CD14-positive monocyte (primary cell): ENCODE measurements around the gene KRTAP4-8. TPM values are rescaled to one million over a fixed set of nuclear protein-coding genes. Genes with fewer than 3 reads are reported as not detected.
A peak's percentile ranks its signal among the peaks of the same experiment; 100 is the strongest.
"Not testable (repeated sequence)": the region's sequence is repeated elsewhere in the genome, so short reads cannot be mapped to it uniquely, and the experiment has no call there.

Experiments used
- DNase-seq, 3 donors: peaks; one replicate each; pipeline ENCODE4 v3.0.0-alpha.2; 2011 to 2022
- H2AFZ ChIP-seq: 2 replicates; pipeline ENCODE4 v1.6.0; 2012; ENCODE audit warnings: mild to moderate bottlenecking, low read depth, low read length, inconsistent platforms; ENCODE audit not compliant: insufficient read depth, poor library complexity, severe bottlenecking
- H3K27ac ChIP-seq, 2 donors: 1 replicate in 1 of 2; 2 replicates in 1 of 2; pipeline ENCODE4 v1.5.1; 2012 to 2013; ENCODE audit warnings: low read length in 2 of 2, control low read depth in 1 of 2, inconsistent platforms in 1 of 2, low read depth in 1 of 2, mild to moderate bottlenecking in 1 of 2
- H3K27me3 ChIP-seq, 2 donors: one replicate each; pipeline versions ENCODE4 v1.6.0 to v1.6.1; 2011 to 2013; ENCODE audit warnings: low read length in 2 of 2; ENCODE audit not compliant: control insufficient read depth in 2 of 2, insufficient read depth in 2 of 2
- H3K36me3 ChIP-seq, 2 donors: replicated peaks in 1 of 2; 1 replicate in 1 of 2; 2 replicates in 1 of 2; pipeline versions ENCODE4 v1.5.1 to v1.6.1; 2012 to 2013; ENCODE audit warnings: low read length in 2 of 2, control low read depth in 1 of 2, inconsistent platforms in 1 of 2, mild to moderate bottlenecking in 1 of 2; ENCODE audit not compliant: insufficient read depth in 2 of 2, control insufficient read depth in 1 of 2
- H3K4me1 ChIP-seq, 2 donors: 1 replicate in 1 of 2; 2 replicates in 1 of 2; pipeline versions ENCODE4 v1.5.1 to v1.6.1; 2012 to 2013; ENCODE audit warnings: low read length in 2 of 2, control low read depth in 1 of 2, inconsistent platforms in 1 of 2, mild to moderate bottlenecking in 1 of 2, moderate library complexity in 1 of 2; ENCODE audit not compliant: insufficient read depth in 2 of 2, control insufficient read depth in 1 of 2
- H3K4me2 ChIP-seq: replicated peaks from 2 replicates; pipeline ENCODE3; 2012; ENCODE audit warnings: low read length, moderate library complexity, mild to moderate bottlenecking; ENCODE audit not compliant: poor library complexity, severe bottlenecking; ENCODE audit errors: extremely low read depth
- H3K4me3 ChIP-seq, 3 experiments: fragments of 200-600 bp in 1 of 3; sonication (generic) in 1 of 3; replicated peaks in 1 of 3; 1 replicate in 2 of 3; 2 replicates in 1 of 3; pipeline ENCODE4 v1.5.1; 2011 to 2013; ENCODE audit warnings: low read length in 3 of 3, mild to moderate bottlenecking in 3 of 3, control low read depth in 2 of 3, low read depth in 2 of 3, inconsistent platforms in 1 of 3, moderate library complexity in 1 of 3
- H3K79me2 ChIP-seq: 2 replicates; pipeline ENCODE4 v1.6.0; 2012; ENCODE audit warnings: mild to moderate bottlenecking, control low read depth, inconsistent platforms, low read length, moderate library complexity; ENCODE audit not compliant: insufficient read depth
- H3K9ac ChIP-seq: 2 replicates; pipeline ENCODE4 v1.6.0; 2017; ENCODE audit warnings: low read length, mild to moderate bottlenecking; ENCODE audit not compliant: insufficient read depth, poor library complexity, severe bottlenecking
- H3K9me3 ChIP-seq, 2 donors: replicated peaks in 1 of 2; 1 replicate in 1 of 2; 2 replicates in 1 of 2; pipeline versions ENCODE4 v1.5.1 to v1.6.1; 2012 to 2013; ENCODE audit warnings: low read length in 2 of 2, control low read depth in 1 of 2; ENCODE audit not compliant: control insufficient read depth in 1 of 2, insufficient read depth in 1 of 2
- H4K20me1 ChIP-seq: 2 replicates; pipeline ENCODE4 v1.6.0; 2012; ENCODE audit warnings: mild to moderate bottlenecking, low read length, control low read depth, moderate library complexity; ENCODE audit not compliant: insufficient read depth
- H3K27ac Mint-ChIP-seq, 7 donors: one replicate each; pipeline ENCODE4 v1.8.0; 2020; ENCODE audit warnings: mild to moderate bottlenecking in 7 of 7, mixed read lengths in 7 of 7, moderate library complexity in 6 of 7, inconsistent platforms in 2 of 7
- H3K27me3 Mint-ChIP-seq, 3 donors: one replicate each; pipeline ENCODE4 v1.8.0; 2021 to 2022; ENCODE audit warnings: low read depth in 3 of 3, mild to moderate bottlenecking in 3 of 3, mixed read lengths in 3 of 3, moderate library complexity in 3 of 3, inconsistent platforms in 1 of 3
- H3K36me3 Mint-ChIP-seq, 2 donors: one replicate each; pipeline ENCODE4 v1.8.0; 2020; ENCODE audit warnings: mixed read lengths in 2 of 2, inconsistent platforms in 1 of 2, mild to moderate bottlenecking in 1 of 2
- H3K4me1 Mint-ChIP-seq: one replicate; pipeline ENCODE4 v1.8.0; 2020; ENCODE audit warnings: mild to moderate bottlenecking, mixed read lengths
- H3K4me3 Mint-ChIP-seq, 2 donors: one replicate each; pipeline ENCODE4 v1.8.0; 2020; ENCODE audit warnings: mild to moderate bottlenecking in 2 of 2, mixed read lengths in 2 of 2, moderate library complexity in 1 of 2
- H3K9me3 Mint-ChIP-seq, 7 donors: one replicate each; pipeline ENCODE4 v1.8.0; 2020 to 2022; ENCODE audit warnings: mixed read lengths in 7 of 7, mild to moderate bottlenecking in 6 of 7, moderate library complexity in 6 of 7, inconsistent platforms in 2 of 7
- WGBS: methylation state at CpG from one replicate; pipeline ENCODE4 v1.1.5; 2013; ENCODE audit warnings: missing lambda C conversion rate; ENCODE audit not compliant: insufficient coverage; 5-methylcytosine and 5-hydroxymethylcytosine counted together
- intact Hi-C, 2 donors: fragments of 100-400 bp; cut with micrococcal nuclease; formaldehyde crosslinking; loops; one replicate each; pipeline versions ENCODE4 v1.15.0 to v1.15.1; 2023
- polyA plus RNA-seq, 3 donors: library from polyadenylated mRNA; depleted of rRNA in 1 of 3; unstranded in 2 of 3; stranded (reverse) in 1 of 3; fragments of 300-500 nt in 2 of 3; fragments of >200 nt in 1 of 3; fragmentation: Illumina TruSeq in 2 of 3; gene quantifications; 1 replicate in 2 of 3; 2 replicates in 1 of 3; pipeline ENCODE4 v1.2.3, GENCODE V29; 2012 to 2021
- TF ChIP-seq, protein P1 (sequence below): fragments of 200-600 bp; IDR thresholded peaks from one replicate; pipeline ENCODE4 v1.8.0; 2022; ENCODE audit warnings: antibody characterized with exemption, mild to moderate bottlenecking

KRTAP4-8 gene
- polyA plus RNA-seq, 3 donors, result not detected

DNA sequence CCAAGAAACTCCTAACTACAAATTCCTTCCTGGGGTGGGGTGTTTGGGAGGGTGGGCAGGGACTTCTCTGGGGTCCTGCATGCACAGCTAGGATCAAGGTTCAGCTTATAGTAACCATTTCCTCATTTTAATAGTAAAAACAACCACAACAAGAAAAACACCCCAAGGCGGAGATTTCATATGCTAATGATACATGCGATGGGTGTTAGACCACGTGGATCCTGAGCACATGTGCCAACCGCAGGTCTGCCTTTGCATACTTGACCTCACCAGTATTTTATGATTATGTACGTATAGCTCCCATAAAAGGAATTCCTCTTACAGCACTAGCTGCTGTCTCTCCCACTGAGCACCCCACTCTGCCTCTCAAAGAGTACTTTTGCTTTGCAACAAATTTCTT, 18.4 kb upstream of the KRTAP4-8 start:
- H3K27me3 Mint-ChIP-seq, result peaks cover 0 to 4% (median 0%) of the 10 kb centered on the region in 3 donors

GRCh38 chr17:41111151-41111885, 13.4 kb upstream of the KRTAP4-8 start:
- no peak for DNase-seq
- H3K9me3 ChIP-seq, result no peaks in the 10 kb centered on the region
- H3K4me1 ChIP-seq, result peaks cover 6 to 20% of the 10 kb centered on the region in 2 donors
- Mint-ChIP-seq H3K4me3 (no peak overlapping the region), H3K27ac (no peak overlapping the region), H3K27me3 (peaks cover 0 to 4% (median 1%) of the 10 kb centered on the region in 3 donors), H3K9me3 (peaks cover 2 to 18% (median 9%) of the 10 kb centered on the region in 7 donors), H3K36me3 (no peaks in the 10 kb centered on the region), H3K4me1 (peaks cover 14% of the 10 kb centered on the region)
- WGBS, result no CpG with 5 or more reads among the region's 2 CpGs
- no peak overlapping the region for H3K4me2 ChIP-seq
- H3K27me3 ChIP-seq, result no peaks in the 10 kb centered on the region
- no peak overlapping the region for H3K4me3 ChIP-seq
- H3K27ac ChIP-seq, result no peak overlapping the region
- H3K9ac ChIP-seq, result no peak overlapping the region
- H3K36me3 ChIP-seq, result no peaks in the 10 kb centered on the region
- intact Hi-C loops, result no loop called here
- H4K20me1 ChIP-seq, result no peaks in the 10 kb centered on the region
- no peak overlapping the region for H2AFZ ChIP-seq
- TF ChIP-seq, protein P1, sequence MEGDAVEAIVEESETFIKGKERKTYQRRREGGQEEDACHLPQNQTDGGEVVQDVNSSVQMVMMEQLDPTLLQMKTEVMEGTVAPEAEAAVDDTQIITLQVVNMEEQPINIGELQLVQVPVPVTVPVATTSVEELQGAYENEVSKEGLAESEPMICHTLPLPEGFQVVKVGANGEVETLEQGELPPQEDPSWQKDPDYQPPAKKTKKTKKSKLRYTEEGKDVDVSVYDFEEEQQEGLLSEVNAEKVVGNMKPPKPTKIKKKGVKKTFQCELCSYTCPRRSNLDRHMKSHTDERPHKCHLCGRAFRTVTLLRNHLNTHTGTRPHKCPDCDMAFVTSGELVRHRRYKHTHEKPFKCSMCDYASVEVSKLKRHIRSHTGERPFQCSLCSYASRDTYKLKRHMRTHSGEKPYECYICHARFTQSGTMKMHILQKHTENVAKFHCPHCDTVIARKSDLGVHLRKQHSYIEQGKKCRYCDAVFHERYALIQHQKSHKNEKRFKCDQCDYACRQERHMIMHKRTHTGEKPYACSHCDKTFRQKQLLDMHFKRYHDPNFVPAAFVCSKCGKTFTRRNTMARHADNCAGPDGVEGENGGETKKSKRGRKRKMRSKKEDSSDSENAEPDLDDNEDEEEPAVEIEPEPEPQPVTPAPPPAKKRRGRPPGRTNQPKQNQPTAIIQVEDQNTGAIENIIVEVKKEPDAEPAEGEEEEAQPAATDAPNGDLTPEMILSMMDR, result no peak
- no peaks in the 10 kb centered on the region for H3K79me2 ChIP-seq

More for the DNA sequence above, 18.4 kb upstream of the KRTAP4-8 start:
- Histone ChIP-seq H3K9me3 (no peaks in the 10 kb centered on the region), H2AFZ (no peak overlapping the region), H3K9ac (no peak overlapping the region), H3K4me3 (no peak overlapping the region), H3K36me3 (no peaks in the 10 kb centered on the region), H3K27me3 (no peaks in the 10 kb centered on the region), H3K27ac (no peak overlapping the region), H3K4me2 (no peak overlapping the region), H3K79me2 (no peaks in the 10 kb centered on the region), H3K4me1 (peaks cover 14 to 21% of the 10 kb centered on the region in 2 donors), H4K20me1 (no peaks in the 10 kb centered on the region)
- intact Hi-C loops, result no loop called here
- Mint-ChIP-seq H3K4me1 (peaks cover 24% of the 10 kb centered on the region), H3K27ac (no peak overlapping the region), H3K4me3 (peak overlapping the region in 1 of 2 donors; percentile 67), H3K9me3 (peaks cover 0 to 10% (median 3%) of the 10 kb centered on the region in 7 donors), H3K36me3 (no peaks in the 10 kb centered on the region)
- TF ChIP-seq, protein P1, result no peak
- no CpG with 5 or more reads among the region's 5 CpGs for WGBS
- peak; percentile 10 to 54 (median 19) for DNase-seq

DNA sequence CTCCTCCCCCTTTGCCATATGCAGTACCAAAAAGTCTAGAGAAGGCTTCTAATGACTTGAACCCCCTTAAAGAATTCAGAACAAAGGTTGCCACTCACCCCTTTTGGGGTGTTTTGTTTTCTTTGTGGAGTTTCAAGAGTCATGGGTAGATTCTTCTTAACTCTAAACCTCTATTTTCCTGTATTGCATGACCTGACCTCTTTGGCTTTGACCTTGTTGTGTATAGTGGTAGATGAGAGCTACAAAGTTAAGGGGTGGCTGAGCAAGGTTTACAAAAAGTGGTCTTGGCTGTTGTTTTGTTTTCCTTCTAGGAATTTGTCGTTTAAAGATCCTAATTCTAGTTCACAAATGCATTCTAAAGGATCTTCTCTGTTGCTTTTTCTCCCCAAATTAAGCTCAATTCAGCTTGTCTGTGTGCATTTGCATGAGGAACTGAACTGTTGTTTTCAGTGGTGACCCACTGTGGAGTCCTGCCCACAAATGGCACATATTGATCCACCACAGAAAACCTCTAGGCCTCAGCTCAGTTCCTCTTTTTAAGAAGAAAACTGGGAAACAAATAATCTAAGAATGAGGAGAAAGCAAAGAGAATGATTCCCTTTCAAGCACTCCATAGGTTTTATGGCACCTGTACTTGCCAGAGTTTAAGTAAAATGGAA, 10.9 kb upstream of the KRTAP4-8 start:
- H3K4me1 ChIP-seq, result peaks cover 5 to 15% of the 10 kb centered on the region in 2 donors
- H3K79me2 ChIP-seq, H3K36me3 ChIP-seq, DNase-seq, H3K4me1 Mint-ChIP-seq, H3K27me3 ChIP-seq, H4K20me1 ChIP-seq, H3K27ac ChIP-seq, H3K4me2 ChIP-seq, H3K27me3 Mint-ChIP-seq, H2AFZ ChIP-seq, H3K4me3 Mint-ChIP-seq, H3K9ac ChIP-seq, H3K27ac Mint-ChIP-seq, H3K4me3 ChIP-seq, H3K9me3 ChIP-seq, intact Hi-C loops, H3K36me3 Mint-ChIP-seq: not testable (repeated sequence)
- no CpG with 5 or more reads among the region's 1 CpG for WGBS
- H3K9me3 Mint-ChIP-seq, result peaks cover 2 to 18% (median 7%) of the 10 kb centered on the region in 7 donors
